OCI-LY7 (cell line): Measurements from ENCODE around the gene EFNA3.

Experiments used
- EZH2phosphoT487 ChIP-seq: fragments of 200-600 bp; sonication (generic); IDR thresholded peaks from 2 replicates; pipeline ENCODE4 v1.6.1; 2018; ENCODE audit warnings: low read depth, borderline replicate concordance, mild to moderate bottlenecking, mixed run types, antibody characterized with exemption, low read length, moderate library complexity, mixed read lengths
- TF ChIP-seq, protein P1 (sequence below): fragments of 200-600 bp; sonication (generic); conservative IDR thresholded peaks from 2 replicates; pipeline ENCODE4 v1.5.1; 2014; ENCODE audit warnings: mild to moderate bottlenecking, antibody characterized with exemption, low read length, moderate library complexity, mixed read lengths

DNA sequence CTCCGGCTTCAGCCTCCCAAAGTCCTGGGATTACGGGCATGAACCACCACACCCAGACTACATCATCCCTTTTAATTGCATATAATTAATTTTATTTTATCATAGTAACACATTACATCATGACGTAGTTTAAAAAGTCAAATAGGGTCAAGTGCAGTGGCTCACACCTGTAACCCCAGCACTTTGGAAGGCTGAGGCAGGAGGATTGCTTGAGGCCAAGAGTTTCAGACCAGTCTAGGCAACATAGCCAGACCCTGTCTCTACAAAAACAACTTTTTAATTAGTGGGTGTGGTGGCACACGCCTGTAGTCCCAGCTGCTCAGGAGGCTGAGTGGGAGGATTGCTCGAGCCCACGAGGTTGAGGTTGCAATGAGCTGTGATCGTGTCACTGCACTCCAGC is 20.7 kb downstream of the EFNA3 start:
- TF ChIP-seq, protein P1, sequence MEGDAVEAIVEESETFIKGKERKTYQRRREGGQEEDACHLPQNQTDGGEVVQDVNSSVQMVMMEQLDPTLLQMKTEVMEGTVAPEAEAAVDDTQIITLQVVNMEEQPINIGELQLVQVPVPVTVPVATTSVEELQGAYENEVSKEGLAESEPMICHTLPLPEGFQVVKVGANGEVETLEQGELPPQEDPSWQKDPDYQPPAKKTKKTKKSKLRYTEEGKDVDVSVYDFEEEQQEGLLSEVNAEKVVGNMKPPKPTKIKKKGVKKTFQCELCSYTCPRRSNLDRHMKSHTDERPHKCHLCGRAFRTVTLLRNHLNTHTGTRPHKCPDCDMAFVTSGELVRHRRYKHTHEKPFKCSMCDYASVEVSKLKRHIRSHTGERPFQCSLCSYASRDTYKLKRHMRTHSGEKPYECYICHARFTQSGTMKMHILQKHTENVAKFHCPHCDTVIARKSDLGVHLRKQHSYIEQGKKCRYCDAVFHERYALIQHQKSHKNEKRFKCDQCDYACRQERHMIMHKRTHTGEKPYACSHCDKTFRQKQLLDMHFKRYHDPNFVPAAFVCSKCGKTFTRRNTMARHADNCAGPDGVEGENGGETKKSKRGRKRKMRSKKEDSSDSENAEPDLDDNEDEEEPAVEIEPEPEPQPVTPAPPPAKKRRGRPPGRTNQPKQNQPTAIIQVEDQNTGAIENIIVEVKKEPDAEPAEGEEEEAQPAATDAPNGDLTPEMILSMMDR: no peak
- no peak for TF ChIP-seq EZH2phosphoT487
